HG03097 (cell line): ENCODE data around the gene KPNA6.

Source experiments
- ATAC-seq: cut with Tn5 transposase; IDR thresholded peaks from one replicate; pipeline ENCODE4 v1.9.1; 2021; ENCODE audit not compliant: unreplicated experiment, low FRiP score

Gene KPNA6

DNA sequence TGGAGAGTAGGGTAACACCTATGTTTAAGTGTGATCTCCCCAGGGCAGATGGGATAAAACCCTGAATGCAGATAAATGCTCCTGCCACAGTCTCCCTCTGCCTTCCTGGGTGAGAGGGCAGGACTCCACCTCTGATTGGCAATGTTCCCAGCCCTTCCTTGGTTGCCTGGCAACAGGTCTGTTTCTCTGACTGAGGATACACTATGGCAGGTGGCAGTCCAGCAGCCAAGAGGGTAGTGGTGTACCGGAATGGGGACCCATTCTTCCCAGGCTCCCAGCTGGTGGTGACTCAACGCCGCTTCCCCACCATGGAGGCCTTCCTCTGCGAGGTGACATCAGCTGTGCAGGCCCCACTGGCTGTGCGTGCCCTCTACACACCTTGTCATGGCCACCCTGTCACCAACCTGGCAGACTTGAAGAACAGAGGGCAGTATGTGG, 101.1 kb downstream of the KPNA6 start, which contains the start of gene DCDC2B:
Gene DCDC2B (plus strand): TSS at position 199 of the 438 bp plus-strand sequence. CDS start 5 bp downstream, at position 204.
- ATAC-seq: no peak

DNA sequence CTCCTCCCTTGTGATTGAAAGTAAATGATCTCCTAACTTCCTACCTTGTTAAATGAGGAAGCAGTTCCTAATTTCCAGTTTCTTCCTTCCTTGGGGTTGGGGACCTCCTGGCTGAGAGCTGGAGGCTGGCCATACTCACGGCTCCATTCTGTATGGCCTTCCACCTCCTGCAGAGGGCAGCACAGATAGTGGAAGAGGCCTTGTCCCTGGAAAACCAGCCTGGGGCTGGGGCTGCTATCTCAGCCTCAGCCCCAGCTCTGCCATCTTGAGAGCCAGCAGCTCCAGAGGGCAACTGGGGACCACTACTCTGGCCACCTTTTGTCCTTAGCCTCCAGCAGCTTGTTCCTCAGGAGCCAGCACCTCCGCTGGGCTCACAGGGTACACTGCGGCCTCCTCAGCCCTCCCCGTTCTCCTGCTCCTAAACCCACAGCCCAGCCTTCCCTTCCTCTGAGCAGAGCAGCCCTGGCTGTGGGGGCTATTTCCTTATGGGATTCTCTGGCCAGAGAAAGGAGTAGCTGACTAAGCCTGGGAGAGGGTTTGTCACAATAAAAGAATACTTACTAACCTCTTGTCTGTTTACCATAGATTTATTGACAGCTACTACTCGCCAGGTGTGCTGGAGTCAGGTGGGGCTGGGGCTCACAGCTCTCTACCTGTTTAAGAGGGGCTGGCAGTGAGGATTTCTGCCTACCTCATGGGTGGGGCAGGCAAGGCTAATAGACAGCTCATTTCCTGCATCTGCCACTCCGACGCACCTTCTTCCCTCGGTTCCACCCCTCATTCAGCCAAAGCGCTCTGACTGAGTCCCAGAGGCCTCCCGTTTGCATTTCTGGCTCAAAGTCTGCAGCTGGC, 108.0 kb downstream of the KPNA6 start:
- no peak for ATAC-seq

DNA sequence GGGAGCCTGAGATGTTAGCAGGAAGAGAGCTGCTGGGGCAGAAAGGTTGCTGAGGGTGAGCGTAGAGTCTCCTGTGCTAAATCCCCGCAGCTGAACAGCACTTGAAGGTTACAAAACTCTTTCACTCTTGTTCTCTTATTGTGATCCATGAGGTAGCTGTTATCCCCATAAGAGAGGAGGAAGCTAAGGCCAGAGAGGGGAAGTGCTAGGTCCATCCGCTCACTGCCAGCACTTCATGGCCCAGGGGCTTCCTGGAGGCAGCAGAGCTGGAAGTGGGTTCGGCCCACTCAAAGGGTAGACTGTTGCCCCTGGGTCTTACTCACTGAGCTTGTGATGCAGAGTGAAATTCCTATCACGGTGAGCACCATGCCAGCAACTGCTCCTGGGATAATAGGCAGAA, 108.7 kb downstream of the KPNA6 start:
- no peak for ATAC-seq

DNA sequence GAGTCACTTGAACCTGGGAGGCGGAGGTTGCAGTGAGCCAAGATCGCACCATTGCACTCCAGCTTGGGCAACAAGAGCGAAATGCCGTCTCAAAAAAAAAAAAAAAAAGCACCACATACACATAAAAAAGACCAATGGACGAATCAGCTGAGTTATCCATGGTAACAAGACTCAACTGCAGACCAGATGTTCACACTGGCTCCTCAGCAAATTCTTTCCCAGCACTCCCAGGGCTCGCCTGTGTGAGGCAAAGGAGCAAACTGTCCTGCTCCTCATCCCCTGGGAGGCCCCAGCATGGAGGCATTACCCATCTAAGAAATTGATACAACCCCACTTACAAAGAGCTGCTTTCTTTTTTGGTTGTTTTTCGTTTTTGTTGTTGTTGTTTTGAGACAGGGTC, 111.2 kb downstream of the KPNA6 start:
- ATAC-seq: no peak

DNA sequence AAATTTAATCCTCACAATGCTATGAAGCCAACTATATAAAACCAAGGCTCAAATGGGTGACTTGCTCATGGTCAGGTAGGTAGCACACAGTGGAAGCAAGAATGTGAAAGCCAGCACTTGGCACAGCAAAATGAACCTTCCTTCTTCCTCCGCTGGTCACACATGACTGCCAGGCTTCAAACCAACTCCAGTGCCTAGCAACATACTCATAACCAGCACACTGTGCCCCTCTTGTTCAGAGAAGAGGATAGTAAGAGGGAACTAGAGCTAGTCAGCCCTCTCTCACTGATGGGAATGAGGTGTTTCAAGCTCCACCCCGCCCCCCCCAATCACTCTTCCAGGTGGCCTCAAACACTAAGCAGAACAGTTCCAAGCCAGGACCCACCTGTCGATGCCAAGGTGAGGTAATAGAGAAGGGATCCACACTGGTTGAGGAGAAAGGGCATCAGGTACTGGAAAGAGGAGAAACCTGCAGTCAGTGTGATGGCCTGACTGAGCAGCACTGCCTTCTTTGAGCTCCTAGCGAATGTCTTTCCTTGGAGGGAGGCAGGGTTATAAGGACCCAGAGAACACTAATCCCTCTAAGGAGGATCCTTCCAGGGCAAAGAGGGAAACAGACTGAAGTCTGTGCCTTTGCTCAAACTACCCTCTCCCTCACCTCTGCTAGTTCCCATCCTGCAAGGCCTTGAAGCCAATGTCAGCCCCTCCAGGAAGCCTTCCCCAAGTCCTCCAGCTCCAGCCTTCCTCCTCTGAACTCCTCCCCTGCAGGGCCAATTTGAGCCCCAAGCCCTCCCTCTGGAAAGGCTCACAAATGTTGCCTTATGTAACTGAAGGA, 113.1 kb downstream of the KPNA6 start:
- ATAC-seq: no peak

DNA sequence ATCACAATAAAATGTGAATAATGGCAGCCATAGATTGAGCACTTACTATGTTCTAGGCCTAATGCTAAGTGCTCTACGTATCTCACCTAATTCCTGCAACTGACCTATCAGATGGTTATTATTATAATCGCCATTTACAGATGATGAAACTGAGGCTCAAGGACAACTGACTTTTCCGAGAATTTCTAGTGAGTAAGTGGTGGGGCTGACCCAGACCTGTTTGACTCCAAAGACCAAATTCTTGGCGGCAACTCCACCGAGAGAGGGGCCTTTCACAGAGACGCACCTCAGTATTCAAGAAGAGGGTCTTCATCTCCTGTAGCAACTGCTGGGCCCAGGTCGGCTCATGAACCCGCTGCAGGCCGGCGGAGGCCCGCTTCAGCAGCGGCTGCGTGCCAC, 113.7 kb downstream of the KPNA6 start:
- no peak for ATAC-seq

DNA sequence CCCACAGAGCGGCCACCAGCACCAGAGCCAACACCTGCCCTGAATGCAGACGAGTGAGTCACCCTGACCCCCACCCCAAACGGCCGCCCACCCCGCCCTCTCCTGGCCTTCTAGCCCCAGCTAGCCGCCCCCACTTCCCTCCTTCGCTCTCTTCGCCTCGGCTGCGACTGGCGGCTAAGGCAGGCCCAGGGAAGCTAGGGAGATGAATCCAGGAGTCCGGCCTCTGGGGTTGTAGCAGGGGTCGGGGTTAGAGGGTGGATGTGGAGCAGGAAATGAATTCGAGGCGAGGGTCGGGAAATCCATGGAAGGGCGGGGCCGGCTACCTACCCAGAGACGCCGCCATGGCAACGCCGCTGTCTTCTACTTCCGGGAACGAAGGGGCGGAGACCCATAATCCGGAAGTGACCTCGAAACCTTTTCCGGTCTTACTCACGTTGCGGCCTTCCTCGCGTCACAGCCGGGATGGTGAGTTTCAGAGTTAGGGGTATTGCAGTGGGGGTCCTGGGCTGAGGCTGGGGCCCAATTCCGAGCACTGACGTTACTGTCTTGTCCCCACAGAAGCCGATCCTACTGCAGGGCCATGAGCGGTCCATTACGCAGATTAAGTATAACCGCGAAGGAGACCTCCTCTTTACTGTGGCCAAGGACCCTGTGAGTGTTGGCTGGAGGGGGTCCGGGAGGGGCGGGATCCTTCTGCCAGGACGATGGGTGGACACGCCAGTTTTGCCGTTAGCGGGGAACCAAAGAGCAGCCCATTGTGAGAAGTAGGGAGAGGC, 114.3 kb downstream of the KPNA6 start, which contains the start of the genes EIF3I and TMEM234:
Gene EIF3I (plus strand): TSS at position 428 of the 776 bp plus-strand sequence. CDS start 35 bp downstream, at position 463.
Gene TMEM234 (minus strand): TSS at position 374 of the 776 bp plus-strand sequence. CDS start 31 bp downstream, at position 343.
- ATAC-seq: peak; percentile 83

DNA sequence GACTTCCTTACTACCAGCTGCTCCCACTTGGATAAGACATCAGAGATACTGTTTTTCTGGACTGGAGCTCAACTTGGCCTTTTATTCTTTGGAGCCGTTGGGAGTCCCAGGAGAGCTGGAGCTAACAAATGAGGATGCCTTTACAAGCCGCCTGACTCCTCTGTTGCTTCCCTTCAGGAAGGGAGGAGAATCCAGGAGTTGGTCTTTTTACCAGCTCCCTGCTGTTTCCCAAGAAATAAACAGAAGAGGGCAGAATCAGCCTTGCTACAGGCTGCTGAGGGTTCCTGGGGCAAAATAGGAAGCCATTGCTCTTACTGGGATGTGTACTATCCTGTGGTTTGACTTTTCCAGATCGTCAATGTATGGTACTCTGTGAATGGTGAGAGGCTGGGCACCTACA, 115.8 kb downstream of the KPNA6 start:
- ATAC-seq: no peak

DNA sequence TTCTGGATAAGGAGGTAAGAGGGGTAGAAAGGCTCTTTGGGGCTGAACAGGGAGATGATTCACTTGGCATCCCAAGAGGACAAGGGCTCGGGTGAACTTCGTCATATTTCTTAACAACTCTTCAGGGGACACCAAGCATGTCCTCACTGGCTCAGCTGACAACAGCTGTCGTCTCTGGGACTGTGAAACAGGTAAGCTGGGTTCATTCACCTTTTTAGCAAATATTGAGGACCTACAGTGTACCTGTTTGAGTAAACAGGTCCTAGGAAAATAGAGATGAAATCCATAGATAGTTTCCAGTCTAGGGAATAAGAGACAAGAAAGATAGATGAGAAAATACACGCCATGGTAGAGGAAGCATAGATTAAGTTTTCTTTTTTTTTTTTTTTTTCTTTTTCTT, 116.4 kb downstream of the KPNA6 start:
- ATAC-seq: no peak
